Occipital lobe (tissue), 2 donors: ENCODE results near the gene SSBP3. TPM values are rescaled to one million over a fixed set of nuclear protein-coding genes. Genes with fewer than 3 reads are reported as not detected.
"Not testable (repeated sequence)": the region's sequence is repeated elsewhere in the genome, so short reads cannot be mapped to it uniquely, and the experiment has no call there.

Source experiments
- DNase-seq: peaks from one replicate; lab custom pipeline; 2025; lab: John Stamatoyannopoulos, UW
- total RNA-seq: library from RNA; depleted of rRNA; stranded (reverse); fragments of >200 nt; gene quantifications from one replicate; pipeline ENCODE4 v1.2.3, GENCODE V29; 2014

Gene SSBP3
- total RNA-seq, 1 donor from 2014 or later: 46.8 TPM

DNA sequence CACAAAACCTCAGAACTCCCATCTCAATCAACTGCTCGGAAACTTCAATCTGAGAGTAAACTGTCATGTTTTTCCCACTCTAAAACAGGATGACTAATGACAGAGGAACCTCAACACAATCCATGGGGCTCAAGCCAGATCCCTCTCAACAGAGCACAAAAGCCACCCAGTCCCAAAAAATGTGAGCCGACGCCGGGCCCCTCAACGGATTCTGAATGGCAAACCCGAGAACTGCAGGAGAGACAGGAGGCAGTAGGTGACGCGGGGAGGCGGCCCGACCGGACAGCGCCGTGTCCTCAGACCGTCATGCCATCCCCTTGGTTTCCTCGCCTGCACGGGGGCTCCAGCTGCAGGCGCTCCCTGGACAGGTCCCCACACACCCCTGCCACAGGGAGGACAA is 53.4 kb downstream of the SSBP3 start:
- DNase-seq: no peak

DNA sequence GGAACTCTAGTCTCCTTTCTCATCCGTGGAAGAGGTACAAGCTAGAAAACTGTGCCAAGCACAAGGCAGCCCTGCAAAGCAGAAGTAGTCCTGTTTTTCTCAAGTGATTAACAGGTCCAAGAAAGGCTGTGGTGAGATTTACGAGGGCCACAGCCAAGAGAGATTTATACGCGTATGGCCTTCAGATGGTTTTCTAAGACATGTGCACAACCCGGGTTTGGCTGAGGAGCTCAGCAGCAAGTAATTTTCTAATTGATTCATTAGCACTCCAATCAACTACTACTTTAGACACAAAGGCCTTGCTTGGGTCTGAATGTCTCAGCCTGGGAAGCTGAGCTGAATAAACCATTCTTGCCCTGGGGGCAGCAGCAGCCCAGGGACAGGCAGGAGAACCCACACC is 55.8 kb downstream of the SSBP3 start:
- DNase-seq: peak; percentile 13

DNA sequence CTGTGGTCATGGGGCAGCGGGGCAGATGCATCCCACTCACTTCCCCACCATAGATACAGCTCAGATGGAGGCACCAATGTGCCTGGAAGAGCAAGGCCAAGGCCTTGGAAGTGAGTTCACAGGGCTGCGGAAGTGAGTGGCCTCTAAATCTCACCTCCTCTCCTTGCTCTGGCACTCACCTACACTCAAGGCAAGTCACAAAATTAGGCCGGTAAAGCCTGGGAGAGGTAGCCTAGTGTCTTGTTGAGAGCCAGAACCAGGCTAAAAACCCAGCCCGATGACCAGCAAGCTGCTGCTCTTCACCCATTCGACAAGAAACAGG is 57.5 kb downstream of the SSBP3 start:
- DNase-seq: no peak

DNA sequence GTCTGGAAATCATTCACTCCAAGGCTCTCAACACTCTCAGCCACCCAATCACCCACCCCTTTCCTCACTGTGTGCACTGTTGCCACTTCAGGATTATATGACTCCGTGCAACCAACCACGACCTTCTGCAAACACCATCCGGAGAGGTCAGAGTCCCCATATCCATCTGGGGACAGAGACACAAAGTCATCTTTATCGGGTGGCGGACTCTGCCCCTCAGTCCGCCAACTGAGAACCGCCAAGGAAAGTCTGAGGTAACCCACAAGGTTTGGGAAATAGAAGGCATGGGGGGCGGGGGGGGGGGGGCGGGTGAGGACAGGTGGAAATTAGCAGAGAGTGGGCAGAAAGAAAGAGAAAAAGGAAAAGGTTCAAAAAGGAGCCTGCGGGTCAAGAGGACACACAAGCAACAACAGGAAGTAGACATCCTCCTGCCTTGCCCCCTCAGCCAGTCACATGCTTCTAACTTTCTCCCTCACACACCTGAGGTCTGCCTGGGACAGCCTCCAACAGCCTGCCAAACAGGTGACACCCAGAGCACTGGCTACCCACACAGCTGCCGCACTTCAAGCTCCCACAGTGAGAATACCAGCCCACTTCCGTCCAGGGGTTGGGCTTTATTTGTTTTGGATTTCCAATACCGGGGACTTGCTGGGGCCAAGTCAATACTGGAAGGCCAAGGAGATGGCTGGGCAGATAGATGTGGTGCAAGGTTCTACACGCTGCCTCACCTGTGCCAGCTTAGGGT is 58.1 kb downstream of the SSBP3 start:
- no peak for DNase-seq

DNA sequence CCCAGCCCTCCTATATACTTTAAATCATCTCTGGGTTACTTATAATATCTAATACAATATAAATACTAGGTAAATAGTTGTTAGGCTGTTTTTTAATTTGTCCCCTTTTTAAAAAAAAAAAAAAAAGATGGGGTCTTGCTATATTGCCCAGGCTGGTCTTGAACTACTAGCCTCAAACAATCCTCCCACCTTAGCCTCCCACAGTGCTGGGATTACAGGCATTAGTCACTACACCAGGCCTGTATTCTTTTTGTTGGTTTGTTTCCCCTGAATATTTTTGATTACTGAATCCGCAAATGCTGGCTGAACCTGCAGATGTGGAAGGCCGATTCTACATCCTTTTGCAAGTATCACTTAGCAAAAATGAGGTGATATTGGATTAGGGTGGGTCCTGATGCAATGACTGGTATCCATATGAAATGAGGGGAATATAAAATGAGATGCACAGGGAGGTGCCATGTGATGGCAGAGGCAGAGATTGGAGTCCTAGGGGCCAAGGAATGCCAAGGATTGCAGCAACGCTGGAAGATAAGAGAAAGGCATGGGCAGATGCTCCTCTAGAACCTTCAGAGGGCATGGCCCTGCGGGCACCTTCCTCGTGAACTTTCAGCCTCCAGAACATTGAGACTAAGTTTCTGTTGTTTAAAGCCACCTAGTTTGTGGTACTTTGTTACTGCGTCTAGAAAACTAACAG is 58.8 kb downstream of the SSBP3 start:
- DNase-seq: no peak

DNA sequence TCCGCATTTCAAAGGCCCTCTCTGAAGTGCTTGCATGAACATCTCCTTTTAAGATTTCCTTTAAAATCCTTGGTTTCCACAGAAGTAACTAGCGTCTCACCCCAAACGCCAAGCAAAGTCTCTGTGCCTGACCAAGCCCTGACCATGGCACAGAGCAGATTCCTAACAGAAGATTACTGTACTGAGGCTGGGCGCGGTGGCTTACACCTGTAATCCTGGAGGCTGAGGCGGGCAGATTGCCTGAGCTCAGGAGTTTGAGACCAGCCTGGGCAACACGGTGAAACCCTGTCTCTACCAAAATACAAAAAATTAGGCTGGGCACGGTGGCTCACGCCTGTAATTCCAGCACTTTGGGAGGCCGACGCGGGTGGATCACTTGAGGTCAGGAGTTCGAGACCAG is 60.6 kb downstream of the SSBP3 start:
- not testable (repeated sequence) for DNase-seq

DNA sequence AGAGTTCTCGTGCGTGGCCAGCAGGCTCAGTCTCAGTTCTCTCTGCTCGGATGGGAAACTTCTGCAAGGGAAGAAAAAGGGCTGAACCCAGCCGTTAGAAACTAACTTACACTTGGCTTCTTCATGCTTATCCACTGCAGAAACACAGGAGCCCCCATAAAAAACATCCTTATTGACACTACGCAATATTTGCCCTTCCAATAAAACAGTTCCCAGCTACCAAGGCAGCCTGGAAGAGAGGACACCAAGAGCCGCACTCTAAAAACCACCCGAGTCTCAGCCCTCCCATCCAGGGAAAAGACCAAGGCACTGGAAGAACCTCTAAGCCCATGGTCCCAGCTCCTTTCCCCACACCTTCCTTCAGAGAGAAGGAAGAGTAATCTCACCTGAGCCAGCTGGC is 61.1 kb downstream of the SSBP3 start:
- DNase-seq: no peak

DNA sequence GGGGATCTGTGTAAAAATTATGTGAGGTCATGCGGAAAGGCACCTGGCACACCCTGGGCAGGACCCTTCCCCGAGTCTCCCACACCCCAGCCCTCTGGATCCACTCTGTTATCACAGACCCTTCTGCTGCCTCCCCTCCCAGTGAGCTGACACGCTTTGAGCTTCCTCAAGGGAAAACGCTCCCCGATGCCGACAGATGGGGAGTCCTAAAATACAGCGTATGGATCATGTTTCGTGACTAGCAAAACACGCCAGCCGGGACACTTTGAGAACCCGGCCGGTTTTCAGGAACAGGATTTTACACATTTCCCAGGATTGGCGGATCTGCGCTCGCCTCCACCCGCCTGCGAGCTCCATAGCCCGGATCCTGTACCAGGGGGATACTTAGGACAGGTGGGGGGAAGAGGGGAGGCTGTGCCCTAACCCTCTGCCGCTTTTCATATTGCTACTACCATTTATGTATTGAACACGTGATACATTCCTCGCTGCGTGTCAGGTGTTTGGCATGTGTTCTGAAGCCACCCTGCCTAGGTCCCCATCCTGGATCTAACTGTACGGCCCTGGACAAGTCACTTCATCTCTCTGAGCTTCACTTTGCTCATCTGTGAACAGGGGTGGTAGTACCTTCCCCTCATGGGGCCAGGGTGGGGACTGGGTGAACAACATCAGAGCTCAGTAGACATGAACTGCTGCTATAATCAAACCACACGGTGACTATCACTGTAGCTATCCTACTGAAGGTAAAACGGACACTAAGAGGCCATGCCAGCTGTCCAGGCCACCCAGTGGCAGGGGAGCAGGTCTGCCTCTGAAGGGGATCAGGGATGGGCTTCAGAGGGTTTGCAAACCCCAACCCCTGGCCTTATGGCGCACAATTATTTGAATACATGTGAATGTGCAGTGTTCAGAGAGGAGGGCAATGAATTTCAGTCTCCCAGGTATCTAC is 63.2 kb downstream of the SSBP3 start:
- peak; percentile 54 for DNase-seq

DNA sequence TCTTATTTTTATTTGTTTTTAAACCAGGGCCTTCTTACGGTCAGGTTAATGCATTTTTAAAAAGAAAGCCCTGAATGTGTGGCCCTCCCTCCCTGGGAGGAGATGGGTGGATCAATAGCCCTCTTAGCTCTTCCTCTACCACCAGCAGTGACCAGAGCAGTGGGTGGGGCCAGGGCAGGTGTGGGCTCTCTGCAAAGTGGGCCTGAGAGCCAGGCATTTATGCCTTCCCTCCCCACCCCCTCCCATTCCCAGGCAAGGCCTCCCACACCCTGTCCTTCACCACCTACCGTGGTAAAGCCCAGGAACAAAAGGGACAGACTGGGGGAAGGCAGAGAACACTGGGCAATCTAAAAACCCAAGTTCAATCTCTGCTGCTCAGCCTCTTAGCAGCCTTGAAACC is 63.9 kb downstream of the SSBP3 start:
- DNase-seq: no peak

DNA sequence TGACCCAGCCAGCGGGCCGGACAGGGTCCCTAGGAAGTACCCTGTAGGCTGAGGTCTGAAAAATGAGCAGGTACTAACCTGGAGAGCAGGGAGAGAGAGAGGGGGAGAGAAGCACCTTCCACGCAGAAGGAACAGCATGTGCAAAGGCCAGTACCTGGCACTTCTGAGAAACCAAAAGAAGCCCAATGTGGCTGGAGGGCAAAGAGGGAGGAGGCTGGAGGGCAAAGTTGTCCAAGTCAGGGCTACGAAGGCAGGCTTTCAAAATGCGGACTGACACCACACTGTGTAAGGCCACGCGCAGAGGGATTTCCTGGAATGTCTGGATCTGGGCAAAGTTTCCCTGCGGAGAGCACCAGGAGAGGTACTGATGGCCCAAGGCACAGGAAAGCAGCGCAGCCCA is 64.4 kb downstream of the SSBP3 start:
- DNase-seq: no peak

DNA sequence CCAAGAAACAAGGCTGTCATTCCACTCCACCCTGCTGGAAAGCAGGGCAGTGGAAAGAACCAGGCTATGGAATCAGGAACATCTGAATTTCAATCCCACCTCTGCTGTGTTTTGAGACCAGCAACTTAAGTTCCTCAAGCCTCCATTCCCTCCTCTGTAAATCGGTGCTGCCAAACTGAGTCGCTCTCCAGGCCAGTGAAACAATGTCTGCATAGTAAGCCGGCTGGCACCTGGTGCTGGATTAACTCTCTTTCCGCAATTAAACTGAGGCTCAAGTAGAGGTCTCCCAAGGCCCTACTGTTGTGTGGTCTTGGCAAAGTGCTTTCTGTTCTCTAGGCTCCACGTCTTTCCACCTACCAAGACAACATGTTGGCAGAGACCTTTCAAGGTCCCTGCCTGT is 65.3 kb downstream of the SSBP3 start:
- DNase-seq: no peak

DNA sequence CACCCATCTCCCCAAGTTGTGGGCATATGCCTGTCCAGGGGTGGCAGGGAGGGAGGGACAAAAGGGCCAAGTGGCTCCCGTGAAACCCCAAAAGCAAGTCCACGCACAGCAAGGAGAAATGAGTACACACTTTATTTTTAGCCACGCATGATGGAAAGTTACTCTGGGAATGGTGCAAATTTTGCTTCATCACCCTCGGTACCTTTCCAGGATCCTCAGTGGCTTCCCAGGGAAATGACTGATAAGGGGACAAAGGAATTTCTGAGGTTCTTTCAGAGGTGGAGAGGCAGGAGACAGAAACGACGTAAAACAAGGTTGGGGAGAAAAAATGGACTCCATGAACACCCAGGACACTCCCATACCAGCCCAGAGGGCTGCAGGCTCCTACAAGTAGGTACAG is 65.8 kb downstream of the SSBP3 start:
- no peak for DNase-seq

DNA sequence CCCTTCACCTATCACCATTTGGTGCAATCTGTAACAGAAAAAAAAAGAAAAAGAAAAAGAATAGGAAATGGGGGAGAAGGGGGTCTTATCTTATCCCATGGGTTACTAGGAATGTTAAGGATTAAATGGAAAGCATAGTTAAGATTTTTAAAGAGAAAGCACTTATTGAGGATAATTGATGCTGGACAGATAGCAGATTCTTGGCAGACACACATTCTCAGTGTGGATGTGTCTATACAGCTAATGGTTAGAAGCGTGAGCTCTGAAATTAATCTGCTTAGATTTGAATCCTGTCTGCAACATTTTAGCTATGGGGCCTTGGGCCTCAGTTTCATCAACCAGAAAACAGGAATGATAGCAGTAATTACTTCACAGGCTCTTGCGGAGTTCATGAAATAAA is 67.1 kb downstream of the SSBP3 start:
- DNase-seq: no peak

DNA sequence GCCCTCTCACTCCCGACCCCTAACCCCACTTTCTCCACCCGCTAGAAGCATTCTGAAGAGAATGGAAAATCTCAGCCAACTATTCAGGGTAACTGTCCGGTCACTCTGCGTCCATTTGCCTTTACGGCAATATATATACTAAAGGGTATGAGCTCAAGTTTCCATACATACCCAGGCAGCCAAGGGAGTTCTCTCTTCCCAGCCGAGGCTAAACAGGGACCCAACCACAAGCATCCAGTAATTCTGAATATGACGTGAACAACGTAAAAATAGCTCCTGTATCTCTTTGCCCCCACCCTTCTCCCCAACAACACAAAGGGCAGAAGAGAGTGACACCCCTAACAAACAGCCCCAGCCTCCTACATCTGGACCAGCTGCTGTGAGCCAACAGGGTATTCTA is 67.7 kb downstream of the SSBP3 start:
- DNase-seq: no peak

DNA sequence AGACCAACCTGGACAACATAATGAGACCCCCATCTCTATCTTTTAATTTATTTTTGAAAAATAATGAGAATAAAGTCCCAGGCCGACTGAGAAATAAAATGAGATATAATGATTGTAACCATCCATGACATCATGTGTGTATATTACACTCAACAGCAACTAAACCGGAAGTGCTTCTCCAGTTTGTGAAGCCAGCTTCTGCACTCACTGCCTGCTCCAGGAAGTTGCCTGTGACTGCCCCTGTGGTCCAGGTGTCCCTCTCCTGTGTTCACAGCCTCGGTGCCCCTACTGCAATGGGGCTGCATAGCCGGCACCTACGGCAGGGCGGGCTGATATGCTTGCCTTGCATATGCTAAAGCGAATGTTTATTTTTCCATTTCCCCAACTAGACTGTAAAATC is 68.3 kb downstream of the SSBP3 start:
- DNase-seq: no peak

DNA sequence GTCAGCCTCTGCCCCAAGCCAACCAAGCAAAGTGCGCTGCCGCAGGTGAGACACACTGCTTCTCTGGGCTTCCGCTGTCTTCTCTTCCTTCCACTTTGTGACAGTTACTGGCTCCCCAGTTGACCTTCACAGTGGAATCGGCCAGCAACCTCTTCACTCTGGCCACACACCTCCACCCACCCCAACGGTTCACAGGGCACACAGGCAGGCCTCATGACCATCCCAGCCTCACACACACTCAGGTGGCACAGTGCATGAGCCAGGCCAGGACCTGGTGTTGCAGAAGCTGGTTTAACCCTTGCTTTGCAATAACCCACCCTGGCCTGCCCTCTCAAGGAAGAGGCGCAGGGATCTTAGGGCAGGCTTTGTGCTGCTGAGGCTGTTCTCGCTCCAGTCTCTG is 69.2 kb downstream of the SSBP3 start:
- no peak for DNase-seq

DNA sequence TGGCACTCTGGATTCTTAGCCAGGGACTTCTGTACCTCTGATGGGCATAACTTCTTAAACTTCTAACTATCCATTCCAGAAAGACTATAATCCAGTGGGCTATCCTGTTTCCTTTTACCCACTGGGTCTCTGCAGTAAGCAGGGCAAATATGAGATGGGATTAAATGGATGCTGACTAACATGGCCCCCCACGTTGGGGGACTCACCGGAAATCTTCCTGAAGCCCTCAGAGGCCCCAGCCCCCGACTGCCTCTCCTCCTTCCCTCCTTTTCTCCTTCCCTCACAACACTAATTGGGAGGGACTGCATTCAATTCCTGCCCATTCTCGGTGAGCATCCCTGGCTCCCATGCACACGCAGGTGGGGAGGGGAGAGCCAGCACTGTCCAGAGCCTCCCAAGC is 70.1 kb downstream of the SSBP3 start:
- DNase-seq: no peak

DNA sequence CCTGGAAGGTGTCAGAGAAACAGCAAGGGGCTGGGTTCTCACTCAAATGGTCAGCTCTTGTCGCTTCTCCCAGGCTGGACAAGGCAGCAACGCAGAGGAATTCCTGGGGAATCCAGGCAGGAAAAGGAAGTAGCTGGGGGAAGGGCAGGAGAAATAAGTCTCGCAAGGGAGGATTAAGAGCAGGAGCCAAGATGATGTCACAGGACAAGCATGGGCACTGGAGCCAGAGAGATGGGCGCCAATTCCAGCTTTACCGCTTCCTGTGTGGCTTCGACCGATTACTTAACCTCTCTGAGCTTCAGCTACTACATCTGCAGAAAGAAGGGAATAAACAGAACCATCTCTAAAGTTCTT is 70.5 kb downstream of the SSBP3 start:
- no peak for DNase-seq

DNA sequence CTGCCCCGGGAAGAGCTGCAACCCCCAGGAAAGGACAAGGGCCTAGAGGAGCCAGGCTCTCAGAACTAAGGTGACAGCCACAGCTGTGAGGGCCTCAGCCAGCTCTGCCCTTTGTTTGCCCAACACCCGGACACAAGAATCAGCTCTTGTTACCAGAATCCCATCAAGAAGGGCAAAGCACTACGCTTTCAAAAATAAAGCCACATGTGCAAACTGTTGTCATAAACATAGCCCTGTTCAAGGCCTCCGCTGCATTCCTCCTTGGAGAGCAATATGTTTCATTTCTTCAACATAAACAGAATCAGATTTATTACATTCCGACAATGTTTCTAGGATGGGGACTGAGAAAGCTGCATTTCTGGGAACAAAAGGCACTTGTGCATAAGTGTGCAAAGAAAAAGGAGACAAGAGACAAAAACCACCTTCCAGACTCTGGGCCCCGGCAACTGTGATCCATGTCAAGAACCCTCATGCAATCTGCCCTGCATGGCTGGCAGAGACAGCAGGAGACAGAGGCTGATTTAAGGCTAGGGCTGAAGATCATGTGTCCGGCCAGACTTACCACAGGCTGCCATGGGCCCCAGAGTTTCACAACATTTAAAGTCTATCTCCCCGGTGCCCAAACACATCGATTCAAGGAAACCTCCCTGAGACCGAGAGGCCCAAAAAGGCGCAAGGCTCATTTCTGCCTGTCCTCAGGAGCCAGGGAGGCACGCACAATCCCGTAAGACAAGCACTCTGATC is 71.0 kb downstream of the SSBP3 start:
- no peak for DNase-seq

DNA sequence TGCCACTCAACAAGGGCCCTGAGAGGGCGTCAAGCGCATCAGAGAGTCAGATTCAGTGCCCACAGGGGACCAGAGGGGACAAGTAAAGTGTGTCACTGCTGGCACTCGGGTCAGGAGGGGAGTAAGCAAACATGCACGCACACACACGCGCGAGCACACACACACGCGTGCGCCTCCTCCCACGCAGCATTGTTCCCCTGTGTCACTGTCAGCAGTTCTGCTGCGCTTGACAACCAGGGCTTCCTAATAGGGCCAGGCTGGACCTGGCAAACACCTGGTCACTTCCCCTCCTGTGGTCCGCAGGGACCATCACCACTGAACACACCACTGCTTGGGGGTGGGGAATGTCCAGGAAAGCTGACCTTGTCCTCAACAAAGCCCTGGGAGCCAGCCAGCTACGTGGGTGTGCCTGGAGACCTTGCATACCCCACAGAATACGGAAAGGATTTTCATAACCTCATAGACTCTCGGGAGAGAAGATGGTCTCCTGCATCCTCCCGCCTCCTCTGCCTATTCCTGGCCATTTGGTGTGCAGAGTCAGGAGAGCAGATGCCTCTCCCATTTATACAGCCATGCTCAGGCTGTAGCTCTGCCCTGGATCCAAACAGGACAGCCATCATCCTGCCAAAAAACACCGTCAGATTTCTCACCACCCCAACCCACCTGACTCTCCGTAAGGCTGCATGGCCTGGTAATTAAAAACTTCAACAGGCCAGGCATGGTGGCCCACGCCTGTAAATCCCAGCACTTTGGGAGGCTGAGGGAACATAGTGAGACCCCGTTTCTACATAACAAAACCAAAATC is 73.2 kb downstream of the SSBP3 start:
- DNase-seq: no peak
